ENCODE measurements around the gene TRIM52.
"Not testable (repeated sequence)": the region's sequence is repeated elsewhere in the genome, so short reads cannot be mapped to it uniquely, and the experiment has no call there.

DNA sequence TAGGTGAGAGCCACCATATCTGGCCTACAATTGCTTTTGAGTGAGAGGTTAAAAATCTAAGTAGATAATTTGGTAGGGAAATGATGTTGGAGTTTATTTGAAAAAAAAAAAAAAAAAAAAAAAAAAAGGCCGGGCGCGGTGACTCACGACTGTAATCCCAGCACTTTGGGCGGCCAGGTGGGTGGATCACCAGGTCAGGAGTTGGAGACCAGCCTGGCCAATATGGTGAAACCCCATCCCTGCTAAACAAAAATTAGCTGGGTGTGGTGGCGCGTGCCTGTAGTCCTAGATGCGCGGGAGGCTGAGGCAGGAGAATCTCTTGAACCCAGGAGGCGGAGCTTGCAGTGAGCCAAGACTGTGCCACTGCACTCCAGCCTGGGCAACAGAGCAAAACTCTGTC is 46.7 kb downstream of the TRIM52 start:
- TF ChIP-seq, protein P1, sequence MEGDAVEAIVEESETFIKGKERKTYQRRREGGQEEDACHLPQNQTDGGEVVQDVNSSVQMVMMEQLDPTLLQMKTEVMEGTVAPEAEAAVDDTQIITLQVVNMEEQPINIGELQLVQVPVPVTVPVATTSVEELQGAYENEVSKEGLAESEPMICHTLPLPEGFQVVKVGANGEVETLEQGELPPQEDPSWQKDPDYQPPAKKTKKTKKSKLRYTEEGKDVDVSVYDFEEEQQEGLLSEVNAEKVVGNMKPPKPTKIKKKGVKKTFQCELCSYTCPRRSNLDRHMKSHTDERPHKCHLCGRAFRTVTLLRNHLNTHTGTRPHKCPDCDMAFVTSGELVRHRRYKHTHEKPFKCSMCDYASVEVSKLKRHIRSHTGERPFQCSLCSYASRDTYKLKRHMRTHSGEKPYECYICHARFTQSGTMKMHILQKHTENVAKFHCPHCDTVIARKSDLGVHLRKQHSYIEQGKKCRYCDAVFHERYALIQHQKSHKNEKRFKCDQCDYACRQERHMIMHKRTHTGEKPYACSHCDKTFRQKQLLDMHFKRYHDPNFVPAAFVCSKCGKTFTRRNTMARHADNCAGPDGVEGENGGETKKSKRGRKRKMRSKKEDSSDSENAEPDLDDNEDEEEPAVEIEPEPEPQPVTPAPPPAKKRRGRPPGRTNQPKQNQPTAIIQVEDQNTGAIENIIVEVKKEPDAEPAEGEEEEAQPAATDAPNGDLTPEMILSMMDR (IDR thresholded peaks at IDR 0.05; ENCODE audit: low read depth, low read length) = not testable (repeated sequence)
- TF ChIP-seq EZH2phosphoT487 (IDR thresholded peaks at IDR 0.05; ENCODE audit: low read depth) = not testable (repeated sequence)
